Chondrocyte (in vitro differentiated cells): ENCODE data around the gene CEACAM7. TPM values are rescaled to one million over a fixed set of nuclear protein-coding genes. Genes with fewer than 3 reads are reported as not detected.

Experiments
- DNase-seq: peaks from one replicate; pipeline ENCODE4 v3.0.0; 2021; ENCODE audit warnings: mixed read lengths, low spot score
- H3K27ac Mint-ChIP-seq: one replicate; pipeline ENCODE4 v1.8.0; 2021; ENCODE audit warnings: mild to moderate bottlenecking, moderate library complexity, mixed read lengths; ENCODE audit not compliant: unreplicated experiment
- H3K27me3 Mint-ChIP-seq: 2 replicates; pipeline ENCODE4 v1.8.0; 2021; ENCODE audit warnings: low read depth, mixed read lengths
- H3K36me3 Mint-ChIP-seq: 2 replicates; pipeline ENCODE4 v1.8.0; 2021; ENCODE audit warnings: low read depth, mixed read lengths
- H3K4me1 Mint-ChIP-seq: 2 replicates; pipeline ENCODE4 v1.8.0; 2021; ENCODE audit warnings: low read depth, mild to moderate bottlenecking, mixed read lengths
- H3K4me3 Mint-ChIP-seq: one replicate; pipeline ENCODE4 v1.8.0; 2021; ENCODE audit warnings: mild to moderate bottlenecking, moderate library complexity, mixed read lengths; ENCODE audit not compliant: unreplicated experiment
- H3K9me3 Mint-ChIP-seq: 2 replicates; pipeline ENCODE4 v1.8.0; 2021; ENCODE audit warnings: low read depth, mixed read lengths
- CTCF ChIP-seq: fragments of 200-600 bp; sonication (generic); IDR thresholded peaks from 2 replicates; pipeline ENCODE4 v1.5.0; 2021; ENCODE audit warnings: antibody characterized with exemption, mild to moderate bottlenecking, moderate library complexity
- long read RNA-seq: library from polyadenylated mRNA; stranded (forward); transcript quantifications from one replicate; pipeline ENCODE4 v2.0.0, GENCODE V29; 2021
- total RNA-seq: library from RNA; stranded (reverse); gene quantifications from 3 replicates; pipeline ENCODE4 v1.2.1, GENCODE V29; 2021

The CEACAM7 gene
- total RNA-seq, result not detected in 3 replicates
- long read RNA-seq, result 0 reads

- Mint-ChIP-seq H3K27ac (no peak within 1 kb of the TSS), H3K27me3 (peaks cover 5% of the 10 kb centered on the region), H3K4me1 (no peaks in the 10 kb centered on the region), H3K9me3 (peaks cover 15% of the 10 kb centered on the region), H3K4me3 (no peak within 1 kb of the TSS), H3K36me3 (no peaks in the 10 kb centered on the region)
- TF ChIP-seq CTCF, result no peak
- DNase-seq, result no peak
These were observed at the start of gene CEACAM7 for GRCh38 chr19:41688098-41688497. CEACAM7 (minus strand) TSS chr19:41688270; CDS start chr19:41688165, 105 bp downstream.

GRCh38 chr19:41735071-41735600 lies 47.1 kb upstream of the CEACAM7 start:
- Mint-ChIP-seq H3K27me3 (peaks cover 36% of the 10 kb centered on the region), H3K9me3 (no peaks in the 10 kb centered on the region), H3K4me1 (no peaks in the 10 kb centered on the region), H3K27ac (no peak overlapping the region), H3K4me3 (no peak overlapping the region), H3K36me3 (no peaks in the 10 kb centered on the region)
- DNase-seq, result no peak
- no peak for TF ChIP-seq CTCF

GRCh38 chr19:41734585-41734984 lies 46.5 kb upstream of the CEACAM7 start:
- Mint-ChIP-seq H3K4me1 (no peaks in the 10 kb centered on the region), H3K27ac (no peak overlapping the region), H3K9me3 (no peaks in the 10 kb centered on the region), H3K36me3 (no peaks in the 10 kb centered on the region), H3K27me3 (peaks cover 34% of the 10 kb centered on the region), H3K4me3 (no peak overlapping the region)
- DNase-seq, result no peak
- no peak for TF ChIP-seq CTCF

GRCh38 chr19:41734156-41734555 lies 46.1 kb upstream of the CEACAM7 start:
- no peak for DNase-seq
- Mint-ChIP-seq H3K4me3 (no peak overlapping the region), H3K27ac (no peak overlapping the region), H3K4me1 (no peaks in the 10 kb centered on the region), H3K9me3 (no peaks in the 10 kb centered on the region), H3K36me3 (no peaks in the 10 kb centered on the region), H3K27me3 (peaks cover 32% of the 10 kb centered on the region)
- TF ChIP-seq CTCF, result no peak

GRCh38 chr19:41726493-41726892 lies 38.4 kb upstream of the CEACAM7 start:
- H3K36me3 Mint-ChIP-seq, result no peaks in the 10 kb centered on the region
- DNase-seq, result no peak
- peaks cover 21% of the 10 kb centered on the region for H3K27me3 Mint-ChIP-seq
- H3K9me3 Mint-ChIP-seq, result no peaks in the 10 kb centered on the region
- H3K4me1 Mint-ChIP-seq, result no peaks in the 10 kb centered on the region
- no peak overlapping the region for H3K27ac Mint-ChIP-seq
- no peak for TF ChIP-seq CTCF
- H3K4me3 Mint-ChIP-seq, result no peak overlapping the region
